WTC11 (cell line): Measurements from ENCODE around the gene FAR1.

Source experiments
- CREB1 ChIP-seq: sonication (generic); formaldehyde crosslinking; IDR thresholded peaks from 2 replicates; pipeline ENCODE4 v1.8.0; 2023; ENCODE audit warnings: mild to moderate bottlenecking, missing genetic modification reagents
- CTCF ChIP-seq: fragments of 200-600 bp; IDR thresholded peaks from 2 replicates; pipeline ENCODE4 v1.8.0; 2022; ENCODE audit warnings: antibody characterized with exemption
- FOXP4 ChIP-seq: sonication (generic); formaldehyde crosslinking; IDR thresholded peaks from 2 replicates; pipeline ENCODE4 v1.8.0; 2022; ENCODE audit warnings: mild to moderate bottlenecking, missing genetic modification reagents
- HMGA2 ChIP-seq: fragments of 250-450 bp; sonication (Bioruptor Pico); IDR thresholded peaks from 2 replicates; pipeline ENCODE4 v1.4.0; 2021; ENCODE audit warnings: mild to moderate bottlenecking, moderate library complexity
- JUN ChIP-seq: sonication (generic); formaldehyde crosslinking; IDR thresholded peaks from 2 replicates; pipeline ENCODE4 v1.8.0; 2023; ENCODE audit warnings: mild to moderate bottlenecking, missing genetic modification reagents
- NR1H2 ChIP-seq: sonication (generic); formaldehyde crosslinking; IDR thresholded peaks from 2 replicates; pipeline ENCODE4 v1.9.0; 2021; ENCODE audit warnings: mild to moderate bottlenecking, moderate library complexity, missing genetic modification reagents
- ZNF138 ChIP-seq: sonication (generic); formaldehyde crosslinking; conservative IDR thresholded peaks from 2 replicates; pipeline ENCODE4 v1.8.1; 2022; ENCODE audit warnings: mild to moderate bottlenecking, moderate library complexity, missing genetic modification reagents

GRCh38 chr11:13761716-13762115, 93.2 kb downstream of the FAR1 start:
- no peak for TF ChIP-seq FOXP4
- TF ChIP-seq CREB1 (CRISPR knock-in tag) = no peak
- no peak for TF ChIP-seq CTCF
- TF ChIP-seq HMGA2 (CRISPR knock-in tag) = no peak
- TF ChIP-seq ZNF138 (CRISPR knock-in tag) = no peak
- no peak for TF ChIP-seq JUN (CRISPR knock-in tag)
- TF ChIP-seq NR1H2 (CRISPR knock-in tag) = no peak
